ENCODE data around the gene DDR1. TPM values are rescaled to one million over a fixed set of nuclear protein-coding genes. Genes with fewer than 3 reads are reported as not detected.
"Not testable (repeated sequence)": the region's sequence is repeated elsewhere in the genome, so short reads cannot be mapped to it uniquely, and the experiment has no call there.

Gene DDR1
- total RNA-seq, 1 experiment from 2014 or later = 47.0 TPM

DNA sequence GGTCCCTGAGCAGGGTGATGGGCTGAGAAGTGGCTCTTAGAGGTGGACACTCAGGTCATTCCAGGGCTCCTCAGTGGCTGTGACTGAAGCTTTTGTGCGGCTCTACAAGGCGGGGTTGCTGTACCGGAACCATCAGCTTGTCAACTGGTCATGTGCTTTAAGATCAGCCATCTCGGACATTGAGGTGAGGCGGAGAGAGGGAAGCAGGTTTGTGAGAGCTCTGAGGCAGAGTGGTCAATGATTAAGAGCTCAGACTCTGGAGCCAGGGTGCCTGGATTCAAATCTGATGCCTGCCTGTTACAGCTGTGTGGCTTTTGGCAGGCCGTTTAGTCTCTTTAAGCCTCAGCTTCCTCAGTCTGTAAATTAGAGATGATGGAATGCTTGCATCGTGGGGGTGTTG lies 32.7 kb downstream of the DDR1 start:
- DNase-seq (ENCODE audit: low read depth) = no peak

DNA sequence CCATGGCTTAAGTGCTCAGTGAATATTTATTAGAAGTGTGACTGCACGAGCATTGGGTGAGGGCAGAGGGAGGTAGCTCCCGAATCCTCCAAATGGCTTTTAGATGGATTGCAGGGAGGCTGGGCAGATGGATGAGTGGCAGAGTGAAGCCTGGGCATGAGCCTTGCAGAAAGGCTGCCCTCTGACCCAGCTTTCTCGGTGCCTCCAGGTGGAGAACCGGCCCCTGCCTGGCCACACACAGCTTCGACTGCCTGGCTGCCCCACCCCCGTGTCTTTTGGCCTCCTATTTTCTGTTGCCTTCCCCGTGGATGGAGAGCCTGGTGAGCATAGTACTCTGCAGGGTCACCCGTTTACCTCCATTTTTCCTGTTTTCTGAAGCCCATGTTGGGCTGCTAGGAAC lies 33.2 kb downstream of the DDR1 start:
- no peak for DNase-seq (ENCODE audit: low read depth)

DNA sequence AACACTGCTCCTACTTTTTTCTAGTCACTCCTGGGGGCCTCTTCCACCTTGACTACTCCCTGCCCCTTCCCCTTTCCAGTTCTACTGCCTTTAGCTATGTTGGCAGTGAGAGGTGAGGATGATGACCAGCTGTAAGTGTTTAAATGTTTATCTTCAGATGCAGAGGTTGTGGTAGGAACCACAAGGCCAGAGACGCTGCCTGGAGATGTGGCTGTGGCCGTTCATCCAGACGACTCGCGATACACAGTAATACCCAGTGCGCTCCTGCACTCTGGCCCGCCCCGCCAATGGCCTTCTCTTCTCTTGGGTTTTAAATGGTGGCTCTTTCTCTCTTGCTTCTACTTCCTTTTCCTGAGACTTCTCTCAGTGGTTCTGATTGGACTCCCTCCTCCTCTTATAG lies 34.4 kb downstream of the DDR1 start:
- DNase-seq (ENCODE audit: low read depth) = no peak

DNA sequence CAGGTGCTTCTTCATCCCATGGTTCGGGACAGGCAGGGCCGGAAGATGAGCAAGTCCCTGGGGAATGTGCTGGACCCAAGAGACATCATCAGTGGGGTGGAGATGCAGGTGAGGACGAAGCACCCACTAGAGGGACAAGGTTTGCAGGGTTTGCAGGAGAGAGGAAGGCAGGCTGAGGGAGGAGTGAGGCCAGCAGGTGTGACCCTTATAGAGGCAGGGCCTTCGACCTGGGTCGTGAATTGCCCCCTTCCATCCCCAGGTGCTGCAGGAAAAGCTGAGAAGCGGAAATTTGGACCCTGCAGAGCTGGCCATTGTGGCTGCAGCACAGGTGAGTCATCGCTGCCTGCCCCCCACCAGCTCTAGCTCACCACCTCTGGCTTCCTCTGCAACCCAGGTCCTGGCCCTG lies 38.1 kb downstream of the DDR1 start:
- no peak for DNase-seq (ENCODE audit: low read depth)

DNA sequence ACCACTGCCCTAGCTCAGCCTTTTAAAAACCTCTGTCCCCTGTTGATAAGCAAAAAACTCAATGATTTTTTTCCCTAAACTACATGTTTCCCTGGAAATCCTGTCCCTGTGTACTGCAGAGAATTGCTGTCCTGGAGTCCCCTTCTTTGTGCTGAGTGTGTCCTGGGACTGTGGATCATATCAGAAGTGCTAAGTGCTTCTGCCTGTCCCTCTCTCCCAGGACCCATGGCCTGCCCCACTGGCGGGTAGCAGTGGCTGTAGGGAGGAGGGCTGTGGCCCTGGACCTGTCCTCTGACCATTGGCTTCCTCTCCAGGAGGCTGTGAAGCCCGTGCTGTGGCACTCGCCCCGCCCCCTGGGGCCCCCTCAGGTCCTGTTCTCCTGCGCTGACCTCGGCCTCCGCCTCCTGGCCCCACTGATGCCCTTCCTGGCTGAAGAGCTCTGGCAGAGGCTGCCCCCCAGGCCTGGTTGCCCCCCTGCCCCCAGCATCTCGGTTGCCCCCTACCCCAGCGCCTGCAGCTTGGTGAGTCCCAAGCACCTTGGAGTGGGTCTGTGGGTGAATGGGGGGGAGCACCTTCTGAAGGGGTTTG lies 39.8 kb downstream of the DDR1 start:
- DNase-seq (ENCODE audit: low read depth) = not testable (repeated sequence)

DNA sequence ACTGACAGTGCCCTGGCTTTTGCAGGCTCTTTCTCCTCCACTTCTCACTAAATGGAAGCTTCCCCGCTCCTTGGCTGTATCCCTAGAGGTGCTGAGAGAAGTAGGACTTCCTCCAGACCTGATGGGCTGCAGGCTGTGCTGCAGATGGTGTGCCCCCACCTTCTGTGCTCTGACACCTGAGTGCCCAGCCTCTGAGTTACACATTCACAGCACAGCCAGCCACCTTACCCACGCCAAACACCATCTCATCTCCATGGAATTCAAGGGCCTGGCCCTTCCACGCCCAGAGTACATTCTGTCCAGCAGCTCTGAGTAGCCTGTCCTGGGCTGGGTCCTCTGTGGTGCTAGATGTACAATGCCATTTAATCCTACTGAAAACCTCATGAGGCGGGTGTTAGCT lies 42.3 kb downstream of the DDR1 start:
- peak; percentile 61 for DNase-seq (ENCODE audit: low read depth)

DNA sequence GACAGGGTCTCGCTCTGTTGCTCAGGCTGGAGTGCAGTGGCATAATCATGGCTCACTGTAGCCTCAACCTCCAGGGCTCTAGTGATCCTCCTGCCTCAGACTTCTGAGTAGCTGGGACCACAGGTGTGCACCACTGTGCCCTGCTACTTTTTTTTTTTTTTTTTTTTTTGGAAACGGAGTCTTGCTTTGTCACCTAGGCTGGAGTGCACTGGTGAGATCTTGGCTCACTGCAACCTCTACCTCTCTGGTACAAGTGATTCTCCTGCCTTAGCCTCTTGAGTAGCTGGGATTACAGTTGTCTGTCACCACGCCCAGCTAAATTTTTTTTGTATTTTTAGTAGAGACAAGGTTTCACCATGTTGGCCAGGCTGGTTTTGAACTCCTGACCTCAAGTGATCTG lies 42.8 kb downstream of the DDR1 start:
- not testable (repeated sequence) for DNase-seq (ENCODE audit: low read depth)

DNA sequence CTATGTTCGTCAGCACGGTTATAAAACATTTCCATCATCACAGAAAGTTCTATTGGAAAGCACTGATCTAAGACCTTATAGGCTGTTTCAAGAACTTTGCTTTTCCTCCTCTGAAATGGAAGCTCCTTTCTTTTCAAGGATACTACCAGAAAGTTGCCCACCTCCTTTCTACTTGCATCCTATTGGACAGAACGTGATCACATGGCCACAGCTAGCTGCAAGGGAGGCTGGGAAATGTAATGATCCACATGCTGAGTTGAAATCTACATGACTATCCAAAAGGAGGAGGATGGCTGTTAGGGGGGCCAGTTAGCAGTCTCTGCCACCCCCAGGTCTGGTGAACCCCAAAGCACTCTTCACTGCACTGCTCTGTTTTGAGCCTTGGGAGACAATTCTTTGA lies 44.4 kb downstream of the DDR1 start:
- no peak for DNase-seq (ENCODE audit: low read depth)

DNA sequence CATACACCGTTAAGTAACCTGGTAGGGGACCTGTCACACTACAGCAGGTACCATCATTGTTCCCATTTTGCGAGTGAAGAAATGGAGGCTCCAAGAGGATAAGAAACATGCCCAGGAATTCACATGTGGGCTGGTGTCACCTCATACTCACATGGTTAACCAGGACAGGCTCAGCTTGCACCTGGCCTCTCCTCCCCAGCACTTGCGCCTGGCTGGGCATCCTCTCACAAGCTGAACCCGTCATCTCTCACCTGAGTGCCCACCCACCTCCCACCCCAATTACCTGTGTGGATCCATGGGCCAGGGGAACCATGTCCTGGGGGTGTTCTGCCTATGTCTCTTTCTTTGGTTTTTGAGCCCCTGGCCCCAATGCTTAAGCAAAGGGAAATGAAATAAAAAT lies 46.2 kb downstream of the DDR1 start:
- DNase-seq (ENCODE audit: low read depth) = no peak

DNA sequence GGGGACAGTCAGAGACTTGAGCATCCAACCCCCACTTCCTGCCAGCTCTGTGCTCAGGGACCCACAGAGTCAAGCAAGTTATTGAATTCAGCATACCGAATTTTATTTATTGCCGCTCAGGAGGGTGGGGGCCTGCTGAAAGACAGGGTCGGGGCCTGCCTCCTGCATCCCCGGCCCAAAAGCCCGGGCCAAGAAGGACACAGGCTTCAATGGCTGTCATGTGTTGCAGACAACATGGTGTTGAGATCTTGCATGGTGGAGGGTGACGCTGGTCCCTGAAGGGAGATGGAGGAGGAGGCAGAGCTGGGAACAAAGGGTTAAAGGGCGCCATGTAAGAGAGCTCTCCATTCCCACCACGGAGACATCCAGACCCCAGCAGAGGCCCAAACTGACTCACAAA lies 47.0 kb downstream of the DDR1 start:
- no peak for DNase-seq (ENCODE audit: low read depth)

DNA sequence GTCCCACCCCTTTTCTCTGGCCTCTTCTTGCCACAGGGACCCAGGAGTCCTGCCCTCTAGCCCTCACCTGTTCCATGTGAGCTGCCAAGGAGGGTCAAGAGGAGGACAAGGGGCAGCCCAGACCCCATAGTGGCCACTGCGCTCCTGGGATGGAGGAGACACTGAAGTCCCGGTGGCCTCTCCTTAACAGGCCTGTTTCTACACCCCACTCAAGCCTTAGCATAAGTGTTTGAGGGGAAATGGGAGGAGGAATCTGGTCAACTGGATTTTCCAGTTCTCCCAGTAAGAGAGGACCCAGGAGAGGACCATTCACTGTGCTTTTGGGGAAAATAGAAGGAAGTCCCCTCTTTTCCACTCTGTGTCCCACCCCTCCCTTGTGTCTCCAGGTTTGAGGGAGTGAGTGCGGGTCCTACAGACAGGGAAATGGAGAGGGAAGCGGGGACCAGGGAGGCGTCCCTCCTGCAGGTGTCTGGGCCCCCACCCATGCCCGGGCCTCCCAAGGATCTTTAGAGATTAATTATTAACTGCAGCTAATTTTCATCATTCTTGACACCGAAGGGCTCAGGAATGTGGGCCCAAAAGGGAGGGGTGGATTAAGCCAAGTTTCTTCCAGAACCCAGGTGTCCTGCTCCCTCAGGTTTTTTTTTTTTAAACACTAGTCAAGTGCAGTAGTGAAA lies 47.8 kb downstream of the DDR1 start, which contains the start of gene SFTA2:
TSS of gene SFTA2 (minus strand) at position 202 of the 677 bp plus-strand sequence. CDS start at position 128, 74 bp downstream.
- no peak for DNase-seq (ENCODE audit: low read depth)

DNA sequence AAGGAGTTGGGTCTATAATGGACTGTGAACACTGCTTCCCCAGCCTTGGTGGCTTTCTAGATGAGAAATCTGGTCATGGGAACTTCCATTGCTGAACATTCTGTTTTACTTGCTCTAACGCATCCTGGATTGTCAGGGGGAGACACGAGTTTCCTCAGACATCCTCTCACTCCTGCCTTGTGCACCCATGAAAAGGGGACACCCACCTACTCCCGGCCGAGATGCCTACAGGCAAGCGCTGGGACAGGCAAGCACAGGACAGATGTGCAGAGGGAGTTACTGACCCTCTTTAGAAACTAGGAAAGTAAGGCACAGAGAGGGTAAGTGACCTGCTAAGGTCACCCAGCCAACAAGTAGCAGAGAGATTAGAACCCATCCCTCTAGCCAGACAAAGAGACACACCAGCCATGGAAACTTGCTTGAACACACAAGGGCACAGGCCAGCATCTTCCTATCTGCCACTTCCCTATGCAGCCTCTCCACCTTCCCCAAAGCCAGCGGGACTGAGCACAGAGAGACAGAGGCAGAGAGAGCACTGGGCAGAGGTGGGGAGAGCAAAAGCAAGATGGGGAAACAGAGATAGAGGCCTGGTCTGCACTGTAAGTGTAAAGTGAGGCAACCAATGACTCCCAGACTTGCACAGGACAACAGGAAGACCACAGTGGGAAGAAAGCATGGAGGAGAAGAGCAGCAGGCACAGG lies 48.5 kb downstream of the DDR1 start:
- no peak for DNase-seq (ENCODE audit: low read depth)

DNA sequence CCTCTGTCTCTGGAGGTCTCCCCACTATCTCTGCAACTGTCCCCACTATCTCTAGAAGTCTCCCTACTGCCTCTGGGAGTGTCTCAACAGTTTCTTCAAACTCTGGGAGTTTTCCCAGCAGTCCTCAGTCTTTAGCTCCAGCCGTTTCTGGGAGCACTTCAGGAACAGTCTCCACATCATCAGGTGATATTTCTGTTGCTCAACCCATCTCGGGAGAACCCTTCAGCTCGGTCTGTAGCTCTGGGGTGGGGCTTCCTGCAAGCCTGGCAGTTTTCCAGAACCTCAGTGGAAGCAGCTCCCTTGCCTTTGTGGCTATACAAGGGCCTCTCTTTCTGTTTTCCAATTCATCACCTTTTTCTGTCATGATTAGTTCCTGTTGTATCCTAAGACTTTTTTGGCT lies 50.7 kb downstream of the DDR1 start:
- DNase-seq (ENCODE audit: low read depth) = no peak

DNA sequence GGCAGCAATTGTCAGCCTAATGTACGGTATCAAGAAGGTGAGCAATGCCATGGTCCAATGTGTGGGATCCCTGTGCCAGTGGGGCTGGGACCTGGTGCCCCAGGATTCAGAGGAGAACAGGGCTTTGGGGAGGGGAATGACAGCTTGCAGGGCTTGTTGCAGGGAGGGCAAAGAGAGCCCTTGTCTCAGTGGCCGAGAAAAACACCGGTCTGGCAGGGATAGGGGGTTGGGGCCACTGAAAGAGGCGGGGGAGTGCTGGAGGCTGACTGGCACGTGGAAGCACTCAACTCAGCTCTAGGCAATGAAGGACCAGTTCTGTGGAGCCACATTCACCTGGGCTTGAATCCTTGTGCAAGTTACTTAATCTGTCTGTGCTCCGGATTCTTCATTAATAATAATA lies 52.9 kb downstream of the DDR1 start:
- DNase-seq (ENCODE audit: low read depth) = no peak

DNA sequence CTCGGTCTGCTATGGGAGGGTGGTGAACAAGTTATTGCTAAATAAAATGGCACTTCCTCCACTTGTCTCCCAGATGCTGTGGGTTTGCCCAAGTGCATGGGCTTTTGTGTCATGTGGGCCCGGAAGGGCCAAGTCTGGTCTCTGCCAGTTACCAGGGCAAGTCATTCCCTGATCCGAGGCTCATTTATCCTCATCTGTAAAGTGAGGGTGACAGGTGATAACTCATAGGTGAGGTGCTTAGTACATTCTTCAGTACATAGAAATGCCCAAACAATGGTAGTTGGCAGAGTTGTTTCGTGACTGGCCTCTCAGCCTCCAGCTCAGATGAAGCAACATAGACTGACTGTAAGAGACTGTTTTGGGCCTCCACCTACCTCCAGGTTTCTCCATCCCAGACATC lies 54.4 kb downstream of the DDR1 start:
- no peak for DNase-seq (ENCODE audit: low read depth)

DNA sequence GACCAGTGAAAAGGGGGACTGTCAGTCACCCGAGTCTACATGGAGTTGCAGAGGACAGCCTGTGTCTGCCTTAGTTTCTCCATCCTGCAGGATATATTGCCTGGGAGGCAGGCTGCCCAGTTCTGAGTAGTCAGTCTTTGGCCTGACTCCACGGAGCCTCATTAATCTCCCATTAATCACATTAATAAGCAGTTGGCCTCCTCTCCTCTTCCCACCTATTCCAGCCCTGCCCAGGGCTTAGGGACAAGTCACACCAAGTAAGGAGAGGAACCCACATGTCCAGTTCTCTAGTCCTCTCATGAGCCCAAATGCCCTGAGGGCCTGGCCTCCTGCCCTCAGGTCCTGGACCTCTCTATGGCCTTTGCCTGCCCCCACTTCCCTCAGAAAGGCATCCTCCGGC lies 55.2 kb downstream of the DDR1 start:
- DNase-seq (ENCODE audit: low read depth) = no peak

DNA sequence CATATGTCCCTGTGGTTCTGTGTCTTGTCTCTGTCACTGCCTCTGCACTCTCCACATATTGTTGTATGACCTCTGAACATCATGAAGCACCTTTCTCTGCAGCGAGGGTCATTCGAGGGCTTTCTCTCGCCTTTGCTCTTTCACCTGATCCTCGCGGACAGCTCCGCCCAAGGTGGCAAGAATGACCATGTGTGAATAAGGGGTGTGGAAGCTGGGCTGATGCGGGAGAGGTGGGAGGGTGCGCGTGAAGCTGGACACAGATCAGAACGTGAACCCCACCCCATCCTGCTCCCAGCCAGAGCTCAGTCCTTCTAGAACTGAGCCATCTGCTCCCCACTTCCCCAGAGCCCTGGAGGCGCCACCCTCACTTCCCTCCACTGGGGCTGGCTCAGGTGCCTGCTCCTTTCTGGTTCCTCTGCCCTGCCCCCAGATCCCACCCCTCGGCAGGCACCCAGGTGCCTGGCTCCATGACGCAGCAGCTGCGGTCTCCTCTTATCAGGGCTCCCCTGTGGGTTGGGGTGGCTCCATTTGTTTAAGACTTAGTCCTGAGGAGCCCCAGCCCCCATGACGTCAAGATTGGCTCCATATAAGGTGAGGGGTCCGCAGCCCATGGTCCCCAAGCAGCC lies 56.2 kb downstream of the DDR1 start, which contains the start of gene MUCL3:
TSS of gene MUCL3 (plus strand) at position 613 of the 626 bp plus-strand sequence. CDS start 27 bp downstream, outside the sequence.
- no peak for DNase-seq (ENCODE audit: low read depth)

DNA sequence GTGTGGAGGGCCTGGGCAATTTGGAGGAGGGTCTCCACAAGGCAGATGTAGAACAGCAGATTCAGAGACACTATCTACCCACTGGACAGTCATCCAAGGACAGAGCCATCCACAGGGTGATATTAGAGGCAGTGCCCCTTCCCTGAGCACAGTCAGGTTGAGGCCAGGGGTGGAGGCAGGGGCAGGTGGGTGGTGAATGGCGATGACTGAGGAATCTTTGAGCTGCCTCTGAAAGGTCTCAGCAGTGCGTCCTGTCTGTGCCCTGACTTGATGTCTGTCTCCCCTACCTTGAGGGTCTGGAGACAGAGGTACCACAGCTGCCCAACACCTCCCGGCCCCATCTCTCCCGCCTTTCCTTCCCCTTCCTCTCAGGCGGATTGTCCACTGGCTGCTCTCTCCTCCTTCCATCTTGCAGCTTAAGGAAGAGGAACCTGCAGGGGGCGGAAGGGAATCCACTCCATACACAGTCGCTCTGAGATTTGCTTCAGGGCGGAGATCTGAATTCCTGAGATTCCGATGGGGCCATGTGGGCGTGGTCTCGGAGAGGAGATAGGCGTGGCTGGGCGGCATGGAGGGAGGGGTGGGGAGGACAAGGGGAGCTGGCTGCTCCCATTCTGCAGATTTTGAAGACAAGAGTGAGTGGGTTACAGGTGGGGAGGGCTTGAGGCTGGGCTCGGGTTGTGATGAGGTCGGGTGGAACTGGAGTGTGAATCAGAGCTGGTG lies 58.2 kb downstream of the DDR1 start:
- DNase-seq (ENCODE audit: low read depth) = peak; percentile 81

DNA sequence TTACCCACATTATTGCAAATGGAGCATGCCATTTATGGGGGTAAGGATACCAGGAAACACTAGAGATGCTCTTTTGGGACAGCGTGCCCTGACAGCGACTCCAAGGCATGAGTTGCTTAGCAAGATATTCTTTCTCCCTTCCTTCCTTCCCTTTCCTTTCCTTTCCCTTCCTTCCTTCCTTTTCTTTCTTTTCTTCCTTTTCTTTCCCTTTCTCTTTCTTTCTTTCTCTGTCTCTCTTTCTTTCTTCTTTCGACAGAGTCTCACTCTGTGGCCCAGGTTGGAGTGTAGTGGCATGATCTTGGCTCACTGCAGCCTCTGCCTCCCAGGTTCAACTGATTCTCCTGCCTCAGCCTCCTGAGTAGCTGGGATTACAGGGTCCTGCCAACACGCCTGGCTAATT lies 59.7 kb downstream of the DDR1 start:
- no peak for DNase-seq (ENCODE audit: low read depth)

DNA sequence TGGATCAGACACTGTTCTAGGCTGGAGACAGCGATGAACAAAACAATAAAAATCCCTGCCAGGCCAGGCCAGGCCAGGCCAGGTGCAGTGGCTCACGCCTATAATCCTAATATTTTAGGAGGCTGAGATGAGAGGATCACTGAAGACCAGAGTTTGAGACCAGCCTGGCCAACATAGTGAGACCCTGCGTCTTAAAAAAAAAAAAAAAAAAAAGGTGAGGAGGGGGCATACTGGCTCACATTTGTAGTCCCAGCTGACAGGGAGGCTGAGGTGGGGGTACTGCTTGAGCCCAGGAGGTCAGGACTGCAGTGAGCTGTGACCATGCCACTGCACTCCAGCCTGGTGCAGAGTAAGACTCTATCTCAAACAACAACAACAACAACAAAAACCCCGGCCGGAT lies 61.0 kb downstream of the DDR1 start:
- no peak for DNase-seq (ENCODE audit: low read depth)

DNA sequence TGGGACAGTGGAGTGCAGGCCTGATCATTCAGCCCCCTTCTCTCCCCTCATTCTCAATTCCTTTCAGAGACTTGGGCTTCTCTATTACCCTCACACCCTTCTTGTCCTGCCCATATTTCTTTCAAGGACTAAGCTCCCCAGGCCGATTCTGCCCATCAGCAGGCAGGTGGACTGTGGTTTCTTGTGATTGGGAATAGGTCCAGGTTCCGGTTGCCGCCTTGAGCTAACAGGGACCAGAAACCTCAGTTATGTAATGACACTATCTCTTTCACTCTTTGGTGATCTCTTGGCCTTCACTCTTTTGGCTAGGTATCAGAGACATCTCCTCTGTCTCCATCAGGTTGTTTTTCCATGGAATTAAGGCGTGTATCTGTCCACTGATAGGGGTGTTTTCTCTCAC lies 62.9 kb downstream of the DDR1 start:
- DNase-seq (ENCODE audit: low read depth) = no peak

DNA sequence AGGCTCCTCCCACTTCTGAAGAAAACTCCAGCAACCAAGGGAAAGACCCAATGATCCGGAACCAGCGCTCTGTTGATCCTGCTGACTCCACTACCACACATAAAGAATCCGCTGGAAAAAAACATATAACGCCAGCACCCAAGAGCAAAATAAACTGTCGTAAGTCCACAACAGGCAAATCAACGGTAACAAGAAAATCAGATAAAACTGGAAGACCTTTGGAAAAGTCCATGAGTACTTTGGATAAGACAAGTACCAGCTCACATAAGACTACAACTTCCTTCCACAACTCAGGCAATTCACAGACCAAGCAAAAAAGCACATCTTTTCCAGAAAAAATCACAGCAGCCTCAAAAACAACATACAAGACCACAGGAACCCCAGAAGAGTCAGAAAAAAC lies 64.5 kb downstream of the DDR1 start:
- DNase-seq (ENCODE audit: low read depth) = no peak
